NT2/D1 (cell line): Measurements from ENCODE around the gene SNAI3.
A peak's percentile ranks its signal among the peaks of the same experiment; 100 is the strongest.

Experiments
- DNase-seq: peaks from one replicate; pipeline ENCODE4 v3.0.0-alpha.2; 2011; ENCODE audit warnings: low read depth, low spot score
- H3K27me3 ChIP-seq: 2 replicates; pipeline ENCODE4 v1.6.0; 2011; ENCODE audit warnings: mild to moderate bottlenecking; ENCODE audit not compliant: insufficient read length, insufficient read depth
- H3K36me3 ChIP-seq: 2 replicates; pipeline ENCODE4 v1.6.1; 2011; ENCODE audit warnings: mild to moderate bottlenecking, low read length, mixed read lengths; ENCODE audit not compliant: insufficient read depth, insufficient read length
- H3K4me1 ChIP-seq: 2 replicates; pipeline ENCODE4 v1.5.1; 2011; ENCODE audit not compliant: insufficient read depth, insufficient read length
- H3K4me3 ChIP-seq: 2 replicates; pipeline ENCODE4 v1.5.1; 2011; ENCODE audit warnings: low read depth; ENCODE audit not compliant: insufficient read length
- H3K9ac ChIP-seq: 2 replicates; pipeline ENCODE4 v1.6.0; 2011; ENCODE audit warnings: low read depth; ENCODE audit not compliant: insufficient read length
- H3K9me3 ChIP-seq: 2 replicates; pipeline ENCODE4 v1.5.1; 2011; ENCODE audit warnings: mild to moderate bottlenecking, low read length; ENCODE audit not compliant: insufficient read depth
- SUZ12 ChIP-seq: IDR thresholded peaks from 2 replicates; pipeline ENCODE4 v1.6.1; 2011; ENCODE audit not compliant: insufficient read length, insufficient read depth; ENCODE audit errors: extremely low read depth
- YY1 ChIP-seq: IDR thresholded peaks from 2 replicates; pipeline ENCODE4 v1.6.1; 2011; ENCODE audit not compliant: insufficient read length, insufficient read depth
- ZNF274 ChIP-seq: IDR thresholded peaks from 2 replicates; pipeline ENCODE4 v1.6.1; 2011; ENCODE audit warnings: mild to moderate bottlenecking, low read depth, low read length

The SNAI3 gene

DNA sequence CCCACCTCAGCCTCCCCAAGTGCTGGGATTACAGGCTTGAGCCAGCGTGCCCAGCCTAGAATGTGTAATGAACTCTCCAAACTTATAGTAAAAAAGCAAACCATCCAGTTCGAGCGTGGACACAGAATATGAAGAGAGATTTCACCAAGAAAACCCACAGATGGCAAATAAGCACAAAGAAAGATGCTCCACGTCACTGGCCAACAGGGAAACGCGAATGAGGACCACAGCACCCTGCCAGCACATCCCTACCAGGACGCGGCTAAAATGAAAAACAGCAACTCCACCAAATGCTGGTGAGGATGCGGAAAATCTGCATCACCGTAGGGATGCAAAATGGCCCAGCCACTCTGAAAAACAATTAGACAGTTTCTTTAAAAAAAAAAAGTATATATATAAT lies 24.8 kb downstream of the SNAI3 start:
- peaks cover 6% of the 10 kb centered on the region for H3K4me1 ChIP-seq
- H3K9me3 ChIP-seq, result no peaks in the 10 kb centered on the region
- TF ChIP-seq SUZ12 (no peak), ZNF274 (no peak), YY1 (no peak)
- H3K36me3 ChIP-seq, result peaks cover 37% of the 10 kb centered on the region
- H3K4me3 ChIP-seq, result peak overlapping the region; percentile 29
- no peak overlapping the region for H3K9ac ChIP-seq
- H3K27me3 ChIP-seq, result no peaks in the 10 kb centered on the region
- no peak for DNase-seq

DNA sequence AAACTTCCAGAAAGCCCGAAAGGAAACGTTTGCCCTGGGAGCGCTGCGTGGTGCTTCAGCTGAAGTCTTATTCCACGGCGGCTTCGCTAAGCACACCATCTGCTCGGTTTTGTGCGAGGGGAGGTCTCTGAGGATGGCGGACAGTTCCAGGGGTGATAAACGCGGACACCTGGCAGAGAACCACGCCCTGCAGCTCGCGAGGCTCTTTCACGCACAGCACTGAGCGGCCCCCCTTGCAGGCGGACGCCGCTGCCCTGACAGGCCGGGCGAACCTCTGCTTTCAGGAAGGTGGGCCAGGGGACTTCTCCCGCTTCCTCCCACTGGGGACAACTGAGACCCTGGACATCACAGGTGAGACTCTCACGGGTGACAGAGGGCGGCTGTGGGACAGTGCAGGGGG lies 27.1 kb downstream of the SNAI3 start:
- H3K4me1 ChIP-seq, result peaks cover 12% of the 10 kb centered on the region
- no peak overlapping the region for H3K4me3 ChIP-seq
- no peak for TF ChIP-seq ZNF274
- peak overlapping the region; percentile 21 for H3K9ac ChIP-seq
- no peaks in the 10 kb centered on the region for H3K9me3 ChIP-seq
- no peaks in the 10 kb centered on the region for H3K27me3 ChIP-seq
- DNase-seq, result no peak
- peaks cover 53% of the 10 kb centered on the region for H3K36me3 ChIP-seq

DNA sequence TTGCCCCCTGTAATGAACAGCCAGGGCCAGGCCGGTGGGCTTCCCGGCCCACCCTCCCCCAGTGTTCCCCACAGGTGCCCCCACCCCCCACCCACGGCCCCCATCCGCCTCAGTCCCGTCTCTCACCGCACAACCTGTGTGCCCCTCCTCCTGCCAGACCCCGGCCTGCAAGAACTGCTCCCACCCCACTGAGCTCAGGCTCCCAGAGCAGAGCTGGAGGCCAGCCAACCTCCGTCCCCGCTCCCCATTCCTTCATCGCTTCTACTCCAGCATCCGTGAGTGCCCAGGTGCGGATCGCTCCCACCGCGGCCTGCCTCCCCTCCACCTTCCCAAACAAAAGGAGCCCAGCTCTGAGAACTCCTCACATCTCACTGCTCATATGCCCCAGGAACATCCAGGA lies 27.6 kb downstream of the SNAI3 start:
- no peak for DNase-seq
- Histone ChIP-seq H3K27me3 (no peaks in the 10 kb centered on the region), H3K9ac (no peak overlapping the region), H3K4me3 (no peak overlapping the region), H3K9me3 (no peaks in the 10 kb centered on the region), H3K36me3 (peaks cover 57% of the 10 kb centered on the region), H3K4me1 (peaks cover 12% of the 10 kb centered on the region)
- TF ChIP-seq YY1, result no peak

DNA sequence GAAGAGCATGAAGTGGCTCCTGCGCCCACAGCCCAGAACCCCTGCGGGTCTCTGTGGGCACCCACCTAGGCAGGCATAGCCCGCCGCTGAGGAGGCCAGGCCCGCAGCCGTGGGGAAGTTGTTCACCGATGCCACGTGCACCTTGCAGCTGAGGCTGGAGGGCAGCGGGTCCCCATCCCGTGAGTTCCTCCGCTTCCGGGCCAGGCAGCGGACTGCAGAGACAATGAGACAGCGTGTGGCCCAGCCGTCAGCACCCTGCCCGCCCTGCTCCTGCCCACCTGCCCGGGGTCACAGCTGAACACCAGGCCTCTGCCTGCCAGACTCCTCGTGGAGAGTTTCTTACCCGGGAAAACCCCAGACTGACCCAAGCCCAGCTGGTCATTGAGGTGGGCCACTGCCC lies 28.9 kb downstream of the SNAI3 start:
- Histone ChIP-seq H3K36me3 (peaks cover 71% of the 10 kb centered on the region), H3K9ac (no peak overlapping the region)

DNA sequence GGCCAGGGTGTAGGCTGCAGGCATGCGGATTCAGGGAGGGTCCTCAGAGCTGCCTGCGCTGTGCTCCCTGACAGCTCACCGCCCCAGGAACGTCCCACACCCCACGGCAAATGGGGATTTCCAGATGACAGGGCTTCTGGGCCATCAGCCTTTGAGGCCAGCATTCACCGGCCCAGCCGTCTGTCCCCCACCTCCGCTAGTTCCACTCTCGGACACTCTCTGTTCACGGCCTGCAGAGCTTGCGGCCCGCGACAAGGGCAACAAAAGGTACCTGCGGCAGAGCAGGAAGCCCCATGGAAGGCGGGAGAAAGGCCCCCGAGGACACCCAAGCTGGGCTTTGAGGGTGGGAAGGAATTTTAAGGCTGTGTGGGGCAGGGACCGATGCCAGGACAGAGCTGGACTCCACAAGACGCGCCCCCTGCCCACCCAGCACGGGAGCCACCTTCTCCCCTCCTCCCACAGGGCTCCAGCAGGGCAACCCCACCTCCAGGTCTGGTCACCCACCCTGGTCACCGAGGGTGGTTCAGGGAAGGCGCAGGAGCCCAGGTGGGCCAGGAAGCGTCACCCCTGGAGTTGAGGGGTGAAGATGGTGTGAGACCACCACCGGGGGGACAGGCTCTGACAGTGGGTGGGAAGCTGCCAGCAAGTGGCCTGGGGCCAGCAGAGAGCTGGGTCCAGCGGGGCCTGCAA lies 29.9 kb downstream of the SNAI3 start:
- H3K27me3 ChIP-seq, result no peaks in the 10 kb centered on the region
- H3K4me3 ChIP-seq, result no peak overlapping the region
- no peak overlapping the region for H3K9ac ChIP-seq
- peaks cover 14% of the 10 kb centered on the region for H3K4me1 ChIP-seq
- DNase-seq, result no peak
- TF ChIP-seq YY1, result no peak
- no peak for TF ChIP-seq SUZ12
- TF ChIP-seq ZNF274, result no peak
- no peaks in the 10 kb centered on the region for H3K9me3 ChIP-seq
- peaks cover 78% of the 10 kb centered on the region for H3K36me3 ChIP-seq

More for the DNA sequence above, 28.9 kb downstream of the SNAI3 start:
- Histone ChIP-seq H3K4me1 (peaks cover 12% of the 10 kb centered on the region), H3K27me3 (no peaks in the 10 kb centered on the region), H3K9me3 (no peaks in the 10 kb centered on the region), H3K4me3 (no peak overlapping the region)
- DNase-seq, result no peak
- TF ChIP-seq ZNF274 (no peak), YY1 (no peak), SUZ12 (no peak)

DNA sequence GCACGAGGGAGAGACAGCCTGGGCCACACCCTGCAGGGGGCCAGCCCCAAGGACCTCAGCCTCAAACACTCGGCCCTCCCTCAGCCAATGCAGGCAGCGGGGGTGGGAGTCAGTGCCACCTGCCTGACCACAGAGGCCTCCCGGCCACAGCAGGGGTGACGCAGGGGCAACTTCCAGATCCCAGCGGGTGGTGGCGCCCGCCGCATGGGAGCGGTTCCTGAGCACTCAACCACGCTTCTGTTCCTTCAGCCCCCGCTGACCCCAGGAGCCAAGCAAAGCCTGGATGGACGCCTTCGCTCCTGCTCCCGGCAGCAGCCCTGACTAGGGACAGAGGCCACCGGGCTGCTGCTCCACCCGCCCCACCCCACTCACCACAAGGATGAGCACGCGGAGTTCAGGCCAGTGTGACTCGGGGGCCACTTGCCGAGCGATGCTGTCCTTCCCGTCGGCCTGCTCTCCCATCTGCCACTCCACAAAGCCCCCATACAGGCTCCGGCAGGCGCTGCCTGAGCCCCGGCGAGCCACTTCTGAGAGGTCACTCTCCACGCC lies 30.5 kb downstream of the SNAI3 start:
- TF ChIP-seq YY1, result no peak
- no peak for TF ChIP-seq SUZ12
- no peak for TF ChIP-seq ZNF274
- Histone ChIP-seq H3K4me1 (peaks cover 18% of the 10 kb centered on the region), H3K36me3 (peaks cover 77% of the 10 kb centered on the region), H3K9ac (no peak overlapping the region), H3K4me3 (no peak overlapping the region), H3K9me3 (no peaks in the 10 kb centered on the region), H3K27me3 (no peaks in the 10 kb centered on the region)
- DNase-seq, result no peak

DNA sequence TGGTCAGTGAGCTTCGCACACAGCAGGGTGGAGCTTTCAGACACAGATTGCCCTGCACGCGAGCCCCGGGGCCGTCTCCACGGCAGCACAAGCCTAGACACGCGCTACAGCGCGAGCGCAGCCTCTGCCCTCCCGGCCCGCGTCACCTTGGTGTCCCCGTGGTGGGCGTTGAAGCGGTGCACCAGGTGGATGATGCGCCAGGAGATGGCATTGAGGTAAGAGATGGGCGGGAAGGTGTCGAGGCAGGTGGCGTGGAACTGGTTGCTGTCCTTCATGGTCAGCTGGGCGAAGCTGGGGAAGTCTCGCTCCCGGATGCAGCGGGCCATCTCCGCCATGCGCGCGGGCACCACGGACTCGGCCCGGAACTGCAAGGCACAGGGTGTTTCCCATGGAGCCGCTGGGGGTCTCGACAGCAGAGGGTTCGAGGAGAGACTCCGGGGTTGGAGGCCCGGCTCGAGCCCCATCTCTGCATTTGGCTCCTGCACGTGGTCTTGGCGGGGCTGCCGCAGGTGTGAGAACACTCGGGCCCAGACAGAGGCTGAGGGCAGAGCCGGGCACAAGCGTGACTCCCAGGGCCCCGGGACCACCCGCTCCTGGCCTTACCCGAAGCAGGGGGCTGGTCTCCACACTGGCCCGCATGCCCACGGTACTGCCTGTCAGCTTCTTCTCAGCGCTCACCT lies 31.1 kb downstream of the SNAI3 start:
- TF ChIP-seq YY1 (no peak), ZNF274 (no peak), SUZ12 (no peak)
- Histone ChIP-seq H3K9me3 (no peaks in the 10 kb centered on the region), H3K4me3 (no peak overlapping the region), H3K4me1 (peaks cover 18% of the 10 kb centered on the region), H3K9ac (no peak overlapping the region), H3K36me3 (peaks cover 76% of the 10 kb centered on the region), H3K27me3 (no peaks in the 10 kb centered on the region)
- DNase-seq, result no peak
